Liver (tissue), 9 donors: ENCODE data around the gene LRRC70. TPM values are rescaled to one million over a fixed set of nuclear protein-coding genes. Genes with fewer than 3 reads are reported as not detected.

Experiments
- DNase-seq: peaks from one replicate; pipeline ENCODE4 v3.0.0-alpha.2; 2017; ENCODE audit warnings: low spot score
- H3K27ac ChIP-seq, 2 donors: one replicate each; pipeline ENCODE4 v1.7.0; 2013; ENCODE audit warnings: inconsistent platforms in 2 of 2, low read length in 2 of 2, control low read depth in 1 of 2, low read depth in 1 of 2, mild to moderate bottlenecking in 1 of 2
- H3K27me3 ChIP-seq, 4 donors: one replicate each; pipeline versions ENCODE4 v1.6.1 to v1.7.0; 2013; ENCODE audit warnings: low read length in 3 of 4, inconsistent platforms in 1 of 4, mild to moderate bottlenecking in 1 of 4, moderate library complexity in 1 of 4; ENCODE audit not compliant: control insufficient read depth in 4 of 4, insufficient read depth in 4 of 4
- H3K36me3 ChIP-seq, 4 donors: one replicate each; pipeline versions ENCODE4 v1.6.1 to v1.7.0; 2013; ENCODE audit warnings: low read length in 3 of 4, mild to moderate bottlenecking in 3 of 4, low read depth in 1 of 4, moderate library complexity in 1 of 4; ENCODE audit not compliant: control insufficient read depth in 4 of 4, insufficient read depth in 3 of 4
- H3K4me1 ChIP-seq, 4 donors: one replicate each; pipeline versions ENCODE4 v1.6.1 to v1.7.0; 2013; ENCODE audit warnings: low read length in 3 of 4, mild to moderate bottlenecking in 3 of 4, moderate library complexity in 1 of 4; ENCODE audit not compliant: control insufficient read depth in 4 of 4, insufficient read depth in 4 of 4
- H3K4me3 ChIP-seq, 3 donors: one replicate each; pipeline versions ENCODE4 v1.6.1 to v1.7.0; 2013; ENCODE audit warnings: low read length in 3 of 3, control low read depth in 1 of 3, low read depth in 1 of 3, mild to moderate bottlenecking in 1 of 3
- H3K9ac ChIP-seq, 2 donors: one replicate each; pipeline ENCODE4 v1.7.0; 2013; ENCODE audit warnings: low read length in 2 of 2, mild to moderate bottlenecking in 2 of 2, moderate library complexity in 2 of 2, control low read depth in 1 of 2, low read depth in 1 of 2
- H3K9me3 ChIP-seq, 4 donors: one replicate each; pipeline versions ENCODE4 v1.6.1 to v1.7.0; 2013; ENCODE audit warnings: low read length in 3 of 4; ENCODE audit not compliant: control insufficient read depth in 4 of 4
- EGR1 ChIP-seq, 2 donors: IDR thresholded peaks; 2 replicates each; pipeline ENCODE4 v1.6.1; 2016 to 2018; ENCODE audit warnings: antibody characterized with exemption in 2 of 2, low read depth in 2 of 2
- FOXA1 ChIP-seq: IDR thresholded peaks from 2 replicates; pipeline ENCODE4 v1.6.1; 2016; ENCODE audit warnings: antibody characterized with exemption
- FOXA2 ChIP-seq: IDR thresholded peaks from 2 replicates; pipeline ENCODE4 v1.6.1; 2016; ENCODE audit warnings: antibody characterized with exemption
- GABPA ChIP-seq, 2 donors: IDR thresholded peaks in 1 of 2; conservative IDR thresholded peaks in 1 of 2; 2 replicates each; pipeline ENCODE4 v1.6.1; 2016; ENCODE audit warnings: antibody characterized with exemption in 2 of 2, mild to moderate bottlenecking in 1 of 2, moderate library complexity in 1 of 2
- HNF4A ChIP-seq, 2 donors: conservative IDR thresholded peaks; 2 replicates each; pipeline ENCODE4 v1.6.1; 2016; ENCODE audit warnings: antibody characterized with exemption in 2 of 2, mild to moderate bottlenecking in 2 of 2
- HNF4G ChIP-seq: IDR thresholded peaks from 2 replicates; pipeline ENCODE4 v1.6.1; 2016; ENCODE audit warnings: antibody characterized with exemption
- JUND ChIP-seq, 2 donors: IDR thresholded peaks; 2 replicates each; pipeline ENCODE4 v1.6.1; 2016; ENCODE audit warnings: antibody characterized with exemption in 2 of 2
- NR2F2 ChIP-seq: IDR thresholded peaks from 2 replicates; pipeline ENCODE4 v1.6.1; 2016; ENCODE audit warnings: antibody characterized with exemption
- RAD21 ChIP-seq, 2 donors: IDR thresholded peaks; 2 replicates each; pipeline ENCODE4 v1.6.1; 2016; ENCODE audit warnings: antibody characterized with exemption in 2 of 2, mild to moderate bottlenecking in 2 of 2
- SP1 ChIP-seq: IDR thresholded peaks from 2 replicates; pipeline ENCODE4 v1.6.1; 2018; ENCODE audit warnings: antibody characterized with exemption, mild to moderate bottlenecking
- TAF1 ChIP-seq: conservative IDR thresholded peaks from 2 replicates; pipeline ENCODE4 v1.6.1; 2016; ENCODE audit warnings: antibody characterized with exemption, mild to moderate bottlenecking
- YY1 ChIP-seq: IDR thresholded peaks from 2 replicates; pipeline ENCODE4 v1.6.1; 2016; ENCODE audit warnings: antibody characterized with exemption, mild to moderate bottlenecking
- WGBS: extraction: QIAGEN DNeasy Blood & Tissue Kit; methylation state at CpG from one replicate; pipeline ENCODE4 v1.1.7; 2013; 5-methylcytosine and 5-hydroxymethylcytosine counted together
- polyA plus RNA-seq, 2 donors: library from polyadenylated mRNA; stranded (reverse) in 1 of 2; unstranded in 1 of 2; fragments of 200-250 nt in 1 of 2; fragments of >200 nt in 1 of 2; fragmentation: Nextera tagmentation in 1 of 2; extraction: Ambion mirVana in 1 of 2; gene quantifications; one replicate each; pipeline versions ENCODE4 v1.2.1 to v1.2.3, GENCODE V29; 2013 to 2015
- total RNA-seq, 2 donors: library from RNA; depleted of rRNA; stranded (reverse); fragments of >200 nt; gene quantifications; one replicate each; pipeline ENCODE4 v1.2.3, GENCODE V29; 2014
- TF ChIP-seq, protein P1 (sequence below): IDR thresholded peaks from 2 replicates; pipeline ENCODE4 v1.6.1; 2016; ENCODE audit warnings: antibody characterized with exemption
- TF ChIP-seq, protein P2 (sequence below): IDR thresholded peaks from 2 replicates; pipeline ENCODE4 v1.6.1; 2016; ENCODE audit warnings: antibody characterized with exemption
- TF ChIP-seq, protein P3 (sequence below): IDR thresholded peaks from 2 replicates; pipeline ENCODE4 v1.6.1; 2016; ENCODE audit warnings: antibody characterized with exemption, mild to moderate bottlenecking
- TF ChIP-seq, protein P4 (sequence below): IDR thresholded peaks from 2 replicates; pipeline ENCODE4 v1.6.1; 2016; ENCODE audit warnings: antibody characterized with exemption
- donor health status: healthy.
- donor health status: healthy.
- donor health status: healthy.
- donor health status: healthy.
- donor health status: healthy.

The LRRC70 gene
- total and polyA plus RNA-seq, 4 donors: 0.66 to 2.8 (median 1.7) TPM

DNA sequence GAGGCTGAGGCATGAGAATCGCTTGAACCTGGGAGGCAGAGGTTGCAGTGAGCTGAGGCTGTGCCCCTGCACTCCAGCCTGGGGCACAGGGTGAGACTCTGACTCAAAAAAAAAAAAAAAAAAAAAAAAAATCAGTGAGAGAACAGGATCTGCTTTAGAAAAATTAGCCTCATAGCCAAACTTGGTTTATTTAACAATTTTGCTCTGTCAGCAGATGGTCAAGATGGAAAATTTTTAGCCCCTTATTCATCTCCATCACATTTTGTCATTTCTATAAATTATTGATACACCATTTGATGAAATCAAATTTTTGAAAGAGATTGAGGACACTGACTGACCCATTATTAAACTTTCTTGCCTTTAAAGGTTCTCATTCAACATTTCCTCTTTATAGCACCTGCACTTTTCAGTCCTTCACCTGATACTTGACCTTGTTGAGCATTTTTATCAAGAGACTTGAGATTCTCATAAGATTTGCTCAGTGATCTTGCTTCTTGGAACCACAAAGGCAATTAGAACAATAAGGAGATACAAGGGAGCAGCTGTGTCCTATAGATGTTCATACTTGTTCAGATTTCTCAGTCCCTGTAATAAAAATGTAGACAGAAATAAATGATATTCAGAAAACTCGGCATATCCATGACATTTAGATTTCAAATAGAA, 38.1 kb downstream of the LRRC70 start (continued):
- TF ChIP-seq YY1: no peak
- no peak for TF ChIP-seq HNF4A (conservative IDR thresholded peaks at IDR 0.05)
- TF ChIP-seq, protein P1, sequence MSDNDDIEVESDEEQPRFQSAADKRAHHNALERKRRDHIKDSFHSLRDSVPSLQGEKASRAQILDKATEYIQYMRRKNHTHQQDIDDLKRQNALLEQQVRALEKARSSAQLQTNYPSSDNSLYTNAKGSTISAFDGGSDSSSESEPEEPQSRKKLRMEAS: no peak

DNA sequence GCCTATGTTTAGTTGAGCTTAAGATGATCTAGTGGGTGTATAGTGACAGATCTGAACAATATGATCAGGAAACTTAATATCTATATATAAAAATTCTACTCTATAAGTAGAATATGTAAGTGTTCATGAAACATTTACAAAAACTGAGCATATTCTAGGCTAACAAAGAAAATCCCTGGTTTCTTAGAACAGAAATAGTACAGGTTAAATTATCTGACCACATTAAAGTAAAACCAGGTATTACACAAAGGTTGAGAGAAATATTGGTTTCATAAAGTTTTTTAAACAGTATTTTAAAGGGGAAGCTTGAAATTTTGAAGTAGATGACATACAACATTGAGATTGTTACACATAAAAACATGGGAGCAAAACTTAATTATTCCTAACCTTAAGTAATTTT, 39.3 kb downstream of the LRRC70 start:
- H3K9me3 ChIP-seq: no peaks in the 10 kb centered on the region
- H3K4me1 ChIP-seq: no peaks in the 10 kb centered on the region
- no peak overlapping the region for H3K4me3 ChIP-seq
- TF ChIP-seq SP1 (no peak), NR2F2 (no peak), FOXA1 (no peak), RAD21 (IDR thresholded peaks at IDR 0.05) (no peak), EGR1 (IDR thresholded peaks at IDR 0.05; ENCODE audit: low read depth in 2 of 2) (no peak), GABPA (IDR thresholded peaks at IDR 0.05 in 1 of 2, conservative IDR thresholded peaks at IDR 0.05 in 1 of 2) (no peak), HNF4G (no peak), TAF1 (no peak), HNF4A (conservative IDR thresholded peaks at IDR 0.05) (no peak), FOXA2 (no peak), JUND (IDR thresholded peaks at IDR 0.05) (no peak)
- TF ChIP-seq, protein P1: no peak
- TF ChIP-seq, protein P2, sequence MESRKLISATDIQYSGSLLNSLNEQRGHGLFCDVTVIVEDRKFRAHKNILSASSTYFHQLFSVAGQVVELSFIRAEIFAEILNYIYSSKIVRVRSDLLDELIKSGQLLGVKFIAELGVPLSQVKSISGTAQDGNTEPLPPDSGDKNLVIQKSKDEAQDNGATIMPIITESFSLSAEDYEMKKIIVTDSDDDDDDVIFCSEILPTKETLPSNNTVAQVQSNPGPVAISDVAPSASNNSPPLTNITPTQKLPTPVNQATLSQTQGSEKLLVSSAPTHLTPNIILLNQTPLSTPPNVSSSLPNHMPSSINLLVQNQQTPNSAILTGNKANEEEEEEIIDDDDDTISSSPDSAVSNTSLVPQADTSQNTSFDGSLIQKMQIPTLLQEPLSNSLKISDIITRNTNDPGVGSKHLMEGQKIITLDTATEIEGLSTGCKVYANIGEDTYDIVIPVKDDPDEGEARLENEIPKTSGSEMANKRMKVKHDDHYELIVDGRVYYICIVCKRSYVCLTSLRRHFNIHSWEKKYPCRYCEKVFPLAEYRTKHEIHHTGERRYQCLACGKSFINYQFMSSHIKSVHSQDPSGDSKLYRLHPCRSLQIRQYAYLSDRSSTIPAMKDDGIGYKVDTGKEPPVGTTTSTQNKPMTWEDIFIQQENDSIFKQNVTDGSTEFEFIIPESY: no peak
- TF ChIP-seq, protein P3, sequence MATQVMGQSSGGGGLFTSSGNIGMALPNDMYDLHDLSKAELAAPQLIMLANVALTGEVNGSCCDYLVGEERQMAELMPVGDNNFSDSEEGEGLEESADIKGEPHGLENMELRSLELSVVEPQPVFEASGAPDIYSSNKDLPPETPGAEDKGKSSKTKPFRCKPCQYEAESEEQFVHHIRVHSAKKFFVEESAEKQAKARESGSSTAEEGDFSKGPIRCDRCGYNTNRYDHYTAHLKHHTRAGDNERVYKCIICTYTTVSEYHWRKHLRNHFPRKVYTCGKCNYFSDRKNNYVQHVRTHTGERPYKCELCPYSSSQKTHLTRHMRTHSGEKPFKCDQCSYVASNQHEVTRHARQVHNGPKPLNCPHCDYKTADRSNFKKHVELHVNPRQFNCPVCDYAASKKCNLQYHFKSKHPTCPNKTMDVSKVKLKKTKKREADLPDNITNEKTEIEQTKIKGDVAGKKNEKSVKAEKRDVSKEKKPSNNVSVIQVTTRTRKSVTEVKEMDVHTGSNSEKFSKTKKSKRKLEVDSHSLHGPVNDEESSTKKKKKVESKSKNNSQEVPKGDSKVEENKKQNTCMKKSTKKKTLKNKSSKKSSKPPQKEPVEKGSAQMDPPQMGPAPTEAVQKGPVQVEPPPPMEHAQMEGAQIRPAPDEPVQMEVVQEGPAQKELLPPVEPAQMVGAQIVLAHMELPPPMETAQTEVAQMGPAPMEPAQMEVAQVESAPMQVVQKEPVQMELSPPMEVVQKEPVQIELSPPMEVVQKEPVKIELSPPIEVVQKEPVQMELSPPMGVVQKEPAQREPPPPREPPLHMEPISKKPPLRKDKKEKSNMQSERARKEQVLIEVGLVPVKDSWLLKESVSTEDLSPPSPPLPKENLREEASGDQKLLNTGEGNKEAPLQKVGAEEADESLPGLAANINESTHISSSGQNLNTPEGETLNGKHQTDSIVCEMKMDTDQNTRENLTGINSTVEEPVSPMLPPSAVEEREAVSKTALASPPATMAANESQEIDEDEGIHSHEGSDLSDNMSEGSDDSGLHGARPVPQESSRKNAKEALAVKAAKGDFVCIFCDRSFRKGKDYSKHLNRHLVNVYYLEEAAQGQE: no peak
- TF ChIP-seq, protein P4, sequence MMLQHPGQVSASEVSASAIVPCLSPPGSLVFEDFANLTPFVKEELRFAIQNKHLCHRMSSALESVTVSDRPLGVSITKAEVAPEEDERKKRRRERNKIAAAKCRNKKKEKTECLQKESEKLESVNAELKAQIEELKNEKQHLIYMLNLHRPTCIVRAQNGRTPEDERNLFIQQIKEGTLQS: no peak
- H3K27ac ChIP-seq: no peak overlapping the region
- no peaks in the 10 kb centered on the region for H3K27me3 ChIP-seq
- no peak overlapping the region for H3K9ac ChIP-seq
- H3K36me3 ChIP-seq: no peaks in the 10 kb centered on the region
- DNase-seq: no peak

DNA sequence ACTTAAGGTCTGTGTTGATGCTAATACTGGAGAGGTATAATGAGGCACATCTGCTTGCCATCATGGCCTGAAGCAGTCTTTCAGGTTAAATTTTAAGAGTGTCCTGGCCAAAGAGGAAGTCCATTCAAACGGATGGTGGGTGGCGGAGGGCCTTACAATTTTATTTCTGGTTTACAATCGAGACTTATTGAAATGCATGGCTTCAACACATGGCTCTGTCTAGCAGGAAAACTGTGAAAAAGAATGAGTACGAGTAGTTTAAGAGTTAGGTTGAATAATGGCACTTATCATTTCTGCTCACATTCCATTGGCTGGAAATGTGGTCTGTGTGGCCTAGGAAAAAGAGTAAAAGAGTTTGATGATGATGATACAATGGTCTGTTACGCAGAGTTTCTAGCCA, 42.1 kb downstream of the LRRC70 start:
- Histone ChIP-seq H3K27ac (no peak overlapping the region), H3K4me1 (no peaks in the 10 kb centered on the region), H3K36me3 (no peaks in the 10 kb centered on the region), H3K27me3 (no peaks in the 10 kb centered on the region), H3K9me3 (no peaks in the 10 kb centered on the region), H3K4me3 (no peak overlapping the region), H3K9ac (no peak overlapping the region)
- 96% methylated on average over 5 of the region's 5 CpGs for WGBS
- DNase-seq: no peak
- TF ChIP-seq GABPA (IDR thresholded peaks at IDR 0.05 in 1 of 2, conservative IDR thresholded peaks at IDR 0.05 in 1 of 2) (no peak), NR2F2 (no peak), HNF4G (no peak)
